Upper lobe of left lung (tissue), 4 donors: ENCODE data around the gene PHF1.

Source experiments
- CTCF ChIP-seq, 6 experiments: fragments of 450-650 bp in 4 of 6; fragments of 200-600 bp in 2 of 6; sonication (generic) in 2 of 6; IDR thresholded peaks; one replicate each; pipeline ENCODE4 v1.5.1; 2016 to 2019; ENCODE audit warnings: antibody characterized with exemption in 6 of 6
- EP300 ChIP-seq, 4 donors: sonication (generic); formaldehyde crosslinking; IDR thresholded peaks; one replicate each; pipeline ENCODE4 v1.5.1; 2017; ENCODE audit warnings: antibody characterized with exemption in 4 of 4, control low read depth in 2 of 4
- POLR2A ChIP-seq, 4 donors: fragments of 450-650 bp; IDR thresholded peaks; one replicate each; pipeline ENCODE4 v1.5.1; 2016 to 2017; ENCODE audit warnings: antibody characterized with exemption in 4 of 4, mild to moderate bottlenecking in 2 of 4
- POLR2AphosphoS5 ChIP-seq, 2 donors: sonication (generic); formaldehyde crosslinking; IDR thresholded peaks; one replicate each; pipeline ENCODE4 v1.5.1; 2017; ENCODE audit warnings: antibody characterized with exemption in 2 of 2

DNA sequence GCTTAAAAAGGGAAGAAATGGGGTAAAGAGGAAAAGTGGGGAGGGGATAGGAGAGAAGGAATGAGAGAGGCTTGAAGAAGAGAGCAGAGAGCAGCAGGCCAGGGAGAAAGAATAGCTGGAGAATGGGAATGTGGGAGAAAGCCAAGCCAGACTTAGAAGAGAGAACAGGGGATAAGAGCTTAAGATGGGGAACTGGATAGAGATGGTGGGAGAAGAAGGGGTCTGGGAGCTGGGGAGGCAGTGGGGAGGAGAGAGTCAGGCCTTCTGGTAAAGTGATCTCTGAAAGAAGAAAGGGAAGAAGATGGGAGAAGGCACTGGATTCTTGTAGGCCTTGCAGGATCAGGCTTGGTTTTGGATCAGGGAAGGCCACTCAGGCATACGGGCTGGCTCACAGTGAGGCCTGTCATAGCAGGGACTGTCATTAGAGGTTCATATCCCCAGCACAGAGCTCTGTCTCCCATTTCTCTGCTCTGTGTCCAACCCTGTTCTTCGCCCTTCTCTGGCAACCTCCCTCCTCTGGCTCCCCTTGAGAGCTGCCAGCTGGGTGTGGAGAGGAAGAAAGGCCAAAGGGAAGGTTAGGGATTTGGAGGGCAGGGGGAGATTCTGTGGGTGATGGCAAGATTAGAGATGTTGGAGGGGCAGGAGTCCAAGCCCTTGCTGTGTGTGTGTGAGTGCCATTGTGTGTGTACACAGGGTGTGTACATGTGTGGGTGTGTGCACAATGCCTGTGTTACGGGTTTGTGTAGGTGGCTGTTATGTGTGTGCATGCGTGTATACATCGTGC is 18.3 kb downstream of the PHF1 start:
- TF ChIP-seq CTCF (IDR thresholded peaks at IDR 0.05) (peak in 1 of 6 experiments; percentile 0), EP300 (IDR thresholded peaks at IDR 0.05) (no peak), POLR2A (IDR thresholded peaks at IDR 0.05) (no peak), POLR2AphosphoS5 (IDR thresholded peaks at IDR 0.05) (no peak)
